ENCODE results near the gene RMDN2.

Gene RMDN2

DNA sequence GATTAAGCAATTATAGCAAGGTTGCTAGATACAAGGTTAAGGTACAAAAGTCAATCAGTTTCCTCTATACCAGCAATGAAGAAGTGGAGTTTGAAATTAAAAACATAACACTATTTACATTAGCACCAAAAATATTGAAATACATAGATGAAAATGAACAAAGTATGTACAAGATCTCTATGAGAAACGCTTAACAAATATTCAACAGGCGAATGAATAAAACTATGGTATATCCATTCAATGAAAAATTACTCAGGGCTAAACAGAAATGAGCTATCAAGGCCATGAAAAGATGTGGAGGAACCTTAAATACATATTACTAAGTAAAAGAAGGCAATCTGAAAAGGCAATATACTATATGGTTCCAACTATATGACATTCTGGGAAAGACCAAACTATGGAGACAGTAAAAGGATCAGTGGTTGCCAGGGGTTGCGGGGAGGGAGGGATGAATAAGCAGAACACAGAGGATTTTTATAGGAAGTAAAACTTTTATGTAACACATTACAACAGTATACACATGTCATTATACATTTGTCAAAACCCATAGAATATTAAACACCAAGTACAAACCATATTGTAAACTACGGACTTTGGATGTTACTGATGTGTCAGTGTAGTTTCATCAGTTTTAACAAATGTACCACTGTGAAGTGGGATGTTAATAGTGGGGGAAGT, 62.1 kb downstream of the RMDN2 start:
- H3K9me3 ChIP-seq (ENCODE audit: control insufficient read depth, insufficient read depth, low read depth, low read length), result no peaks in the 10 kb centered on the region
- no peak for TF ChIP-seq ZNF19 (tag by site-specific recombination; IDR thresholded peaks at IDR 0.05; ENCODE audit: low read depth)
- TF ChIP-seq, protein P1, sequence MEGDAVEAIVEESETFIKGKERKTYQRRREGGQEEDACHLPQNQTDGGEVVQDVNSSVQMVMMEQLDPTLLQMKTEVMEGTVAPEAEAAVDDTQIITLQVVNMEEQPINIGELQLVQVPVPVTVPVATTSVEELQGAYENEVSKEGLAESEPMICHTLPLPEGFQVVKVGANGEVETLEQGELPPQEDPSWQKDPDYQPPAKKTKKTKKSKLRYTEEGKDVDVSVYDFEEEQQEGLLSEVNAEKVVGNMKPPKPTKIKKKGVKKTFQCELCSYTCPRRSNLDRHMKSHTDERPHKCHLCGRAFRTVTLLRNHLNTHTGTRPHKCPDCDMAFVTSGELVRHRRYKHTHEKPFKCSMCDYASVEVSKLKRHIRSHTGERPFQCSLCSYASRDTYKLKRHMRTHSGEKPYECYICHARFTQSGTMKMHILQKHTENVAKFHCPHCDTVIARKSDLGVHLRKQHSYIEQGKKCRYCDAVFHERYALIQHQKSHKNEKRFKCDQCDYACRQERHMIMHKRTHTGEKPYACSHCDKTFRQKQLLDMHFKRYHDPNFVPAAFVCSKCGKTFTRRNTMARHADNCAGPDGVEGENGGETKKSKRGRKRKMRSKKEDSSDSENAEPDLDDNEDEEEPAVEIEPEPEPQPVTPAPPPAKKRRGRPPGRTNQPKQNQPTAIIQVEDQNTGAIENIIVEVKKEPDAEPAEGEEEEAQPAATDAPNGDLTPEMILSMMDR (tag by site-specific recombination; IDR thresholded peaks at IDR 0.05), result no peak
- TF ChIP-seq, protein P2, sequence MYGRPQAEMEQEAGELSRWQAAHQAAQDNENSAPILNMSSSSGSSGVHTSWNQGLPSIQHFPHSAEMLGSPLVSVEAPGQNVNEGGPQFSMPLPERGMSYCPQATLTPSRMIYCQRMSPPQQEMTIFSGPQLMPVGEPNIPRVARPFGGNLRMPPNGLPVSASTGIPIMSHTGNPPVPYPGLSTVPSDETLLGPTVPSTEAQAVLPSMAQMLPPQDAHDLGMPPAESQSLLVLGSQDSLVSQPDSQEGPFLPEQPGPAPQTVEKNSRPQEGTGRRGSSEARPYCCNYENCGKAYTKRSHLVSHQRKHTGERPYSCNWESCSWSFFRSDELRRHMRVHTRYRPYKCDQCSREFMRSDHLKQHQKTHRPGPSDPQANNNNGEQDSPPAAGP (tag by site-specific recombination; IDR thresholded peaks at IDR 0.05), result no peak
- no peak for TF ChIP-seq GLIS2 (tag by site-specific recombination; IDR thresholded peaks at IDR 0.05)
- TF ChIP-seq ZNF776 (tag by site-specific recombination; IDR thresholded peaks at IDR 0.05; ENCODE audit: borderline replicate concordance), result no peak
- TF ChIP-seq, protein P3, sequence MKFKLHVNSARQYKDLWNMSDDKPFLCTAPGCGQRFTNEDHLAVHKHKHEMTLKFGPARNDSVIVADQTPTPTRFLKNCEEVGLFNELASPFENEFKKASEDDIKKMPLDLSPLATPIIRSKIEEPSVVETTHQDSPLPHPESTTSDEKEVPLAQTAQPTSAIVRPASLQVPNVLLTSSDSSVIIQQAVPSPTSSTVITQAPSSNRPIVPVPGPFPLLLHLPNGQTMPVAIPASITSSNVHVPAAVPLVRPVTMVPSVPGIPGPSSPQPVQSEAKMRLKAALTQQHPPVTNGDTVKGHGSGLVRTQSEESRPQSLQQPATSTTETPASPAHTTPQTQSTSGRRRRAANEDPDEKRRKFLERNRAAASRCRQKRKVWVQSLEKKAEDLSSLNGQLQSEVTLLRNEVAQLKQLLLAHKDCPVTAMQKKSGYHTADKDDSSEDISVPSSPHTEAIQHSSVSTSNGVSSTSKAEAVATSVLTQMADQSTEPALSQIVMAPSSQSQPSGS (tag by site-specific recombination; IDR thresholded peaks at IDR 0.05; ENCODE audit: low read depth), result no peak
- no peak for TF ChIP-seq PRDM1 (tag by site-specific recombination; IDR thresholded peaks at IDR 0.05)
- TF ChIP-seq ZNF223 (tag by site-specific recombination; IDR thresholded peaks at IDR 0.05), result no peak
- no peak overlapping the region for H3K27ac ChIP-seq (ENCODE audit: extremely low read depth, low read depth, low read length)
- H3K4me1 ChIP-seq (ENCODE audit: control insufficient read depth, insufficient read depth, low read length), result no peaks in the 10 kb centered on the region
- POLR2A ChIA-PET, result no interaction called here
- H3K36me3 ChIP-seq (ENCODE audit: control insufficient read depth in 2 of 2, insufficient read depth in 1 of 2, low read length in 2 of 2), result no peaks in the 10 kb centered on the region; a peak in 1 of 3 replicates
- no peak overlapping the region for H3K4me3 ChIP-seq (ENCODE audit: low read depth, low read length)
- CTCF ChIA-PET, result interaction anchor here (0.6 to 1.0 kb wide), 2 partner anchors 127 to 397 kb away, joined by 3 read pairs; no protein-coding TSS in a partner anchor

DNA sequence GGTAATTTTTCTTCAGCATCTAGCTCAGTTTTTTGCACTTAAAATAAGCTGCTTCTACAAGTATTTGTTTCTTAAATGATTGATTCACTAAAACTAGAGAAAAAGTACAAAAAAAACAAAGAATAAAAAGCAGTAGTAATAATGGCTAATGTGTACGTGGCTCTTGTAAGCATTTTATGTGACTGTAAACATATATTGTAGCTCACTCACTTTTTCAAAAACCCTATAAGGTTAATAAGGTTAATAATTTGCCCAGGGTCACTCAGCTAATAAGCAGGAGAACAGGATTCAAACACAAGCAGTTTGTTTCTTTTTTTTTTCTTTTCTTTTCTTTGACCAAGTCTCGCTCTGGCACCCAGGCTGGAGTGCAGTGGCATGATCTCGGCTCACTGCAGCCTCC, 67.5 kb downstream of the RMDN2 start:
- CTCF ChIA-PET, result interaction anchor here (0.7 to 1.6 kb wide), 4 partner anchors 10 to 282 kb away, joined by 3 to 4 read pairs (median 4); no protein-coding TSS in a partner anchor
- no peak overlapping the region for H3K4me3 ChIP-seq (ENCODE audit: low read depth, low read length)
- no peaks in the 10 kb centered on the region; a peak in 1 of 3 replicates for H3K36me3 ChIP-seq (ENCODE audit: control insufficient read depth in 2 of 2, insufficient read depth in 1 of 2, low read length in 2 of 2)
- H3K9me3 ChIP-seq (ENCODE audit: control insufficient read depth, insufficient read depth, low read depth, low read length), result no peaks in the 10 kb centered on the region
- TF ChIP-seq ZSCAN23 (tag by site-specific recombination; IDR thresholded peaks at IDR 0.05) (no peak), ZNF792 (tag by site-specific recombination; IDR thresholded peaks at IDR 0.05) (no peak), ZNF302 (tag by site-specific recombination; IDR thresholded peaks at IDR 0.05; ENCODE audit: low read depth) (no peak)
- TF ChIP-seq, protein P4, sequence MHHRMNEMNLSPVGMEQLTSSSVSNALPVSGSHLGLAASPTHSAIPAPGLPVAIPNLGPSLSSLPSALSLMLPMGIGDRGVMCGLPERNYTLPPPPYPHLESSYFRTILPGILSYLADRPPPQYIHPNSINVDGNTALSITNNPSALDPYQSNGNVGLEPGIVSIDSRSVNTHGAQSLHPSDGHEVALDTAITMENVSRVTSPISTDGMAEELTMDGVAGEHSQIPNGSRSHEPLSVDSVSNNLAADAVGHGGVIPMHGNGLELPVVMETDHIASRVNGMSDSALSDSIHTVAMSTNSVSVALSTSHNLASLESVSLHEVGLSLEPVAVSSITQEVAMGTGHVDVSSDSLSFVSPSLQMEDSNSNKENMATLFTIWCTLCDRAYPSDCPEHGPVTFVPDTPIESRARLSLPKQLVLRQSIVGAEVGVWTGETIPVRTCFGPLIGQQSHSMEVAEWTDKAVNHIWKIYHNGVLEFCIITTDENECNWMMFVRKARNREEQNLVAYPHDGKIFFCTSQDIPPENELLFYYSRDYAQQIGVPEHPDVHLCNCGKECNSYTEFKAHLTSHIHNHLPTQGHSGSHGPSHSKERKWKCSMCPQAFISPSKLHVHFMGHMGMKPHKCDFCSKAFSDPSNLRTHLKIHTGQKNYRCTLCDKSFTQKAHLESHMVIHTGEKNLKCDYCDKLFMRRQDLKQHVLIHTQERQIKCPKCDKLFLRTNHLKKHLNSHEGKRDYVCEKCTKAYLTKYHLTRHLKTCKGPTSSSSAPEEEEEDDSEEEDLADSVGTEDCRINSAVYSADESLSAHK (tag by site-specific recombination; IDR thresholded peaks at IDR 0.05), result no peak
- H3K4me1 ChIP-seq (ENCODE audit: control insufficient read depth, insufficient read depth, low read length), result no peaks in the 10 kb centered on the region
- no peak overlapping the region for H3K27ac ChIP-seq (ENCODE audit: extremely low read depth, low read depth, low read length)
- POLR2A ChIA-PET, result no interaction called here

DNA sequence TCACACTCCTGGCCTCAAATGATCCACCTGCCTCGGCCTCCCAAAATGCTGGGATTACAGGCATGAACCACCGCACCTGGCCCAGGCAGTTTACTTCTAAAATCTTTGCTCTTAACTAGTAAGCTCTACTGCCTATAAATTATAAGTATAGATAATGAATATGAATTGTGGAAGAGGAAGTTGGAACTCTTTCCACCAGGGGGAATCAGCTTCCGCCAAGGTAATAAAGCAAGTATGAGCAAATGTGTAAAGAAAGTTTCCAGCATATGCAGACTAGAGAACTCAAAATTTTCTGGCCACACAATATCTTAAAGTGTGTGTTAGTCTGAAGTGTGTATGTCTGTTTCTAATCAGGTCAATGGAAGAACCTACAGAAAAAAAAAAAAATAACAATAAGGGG, 68.1 kb downstream of the RMDN2 start:
- no peak overlapping the region for H3K27ac ChIP-seq (ENCODE audit: extremely low read depth, low read depth, low read length)
- H3K4me1 ChIP-seq (ENCODE audit: control insufficient read depth, insufficient read depth, low read length), result no peaks in the 10 kb centered on the region
- no peak overlapping the region for H3K4me3 ChIP-seq (ENCODE audit: low read depth, low read length)
- ChIA-PET POLR2A (interaction anchor here (0.6 kb wide), 1 partner anchor 9 kb away, joined by 3 read pairs; no protein-coding TSS in a partner anchor), CTCF (interaction anchor here (0.7 to 1.6 kb wide), 5 partner anchors 11 to 282 kb away, joined by 3 to 4 read pairs (median 4); no protein-coding TSS in a partner anchor)
- H3K36me3 ChIP-seq (ENCODE audit: control insufficient read depth in 2 of 2, insufficient read depth in 1 of 2, low read length in 2 of 2), result no peaks in the 10 kb centered on the region; a peak in 1 of 3 replicates
- H3K9me3 ChIP-seq (ENCODE audit: control insufficient read depth, insufficient read depth, low read depth, low read length), result no peaks in the 10 kb centered on the region
- TF ChIP-seq, protein P1 (tag by site-specific recombination; IDR thresholded peaks at IDR 0.05), result no peak
- TF ChIP-seq KLF7 (tag by site-specific recombination; IDR thresholded peaks at IDR 0.05; ENCODE audit: borderline replicate concordance), result no peak
- TF ChIP-seq, protein P5, sequence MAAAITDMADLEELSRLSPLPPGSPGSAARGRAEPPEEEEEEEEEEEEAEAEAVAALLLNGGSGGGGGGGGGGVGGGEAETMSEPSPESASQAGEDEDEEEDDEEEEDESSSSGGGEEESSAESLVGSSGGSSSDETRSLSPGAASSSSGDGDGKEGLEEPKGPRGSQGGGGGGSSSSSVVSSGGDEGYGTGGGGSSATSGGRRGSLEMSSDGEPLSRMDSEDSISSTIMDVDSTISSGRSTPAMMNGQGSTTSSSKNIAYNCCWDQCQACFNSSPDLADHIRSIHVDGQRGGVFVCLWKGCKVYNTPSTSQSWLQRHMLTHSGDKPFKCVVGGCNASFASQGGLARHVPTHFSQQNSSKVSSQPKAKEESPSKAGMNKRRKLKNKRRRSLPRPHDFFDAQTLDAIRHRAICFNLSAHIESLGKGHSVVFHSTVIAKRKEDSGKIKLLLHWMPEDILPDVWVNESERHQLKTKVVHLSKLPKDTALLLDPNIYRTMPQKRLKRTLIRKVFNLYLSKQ (tag by site-specific recombination; IDR thresholded peaks at IDR 0.05; ENCODE audit: borderline replicate concordance), result no peak
- TF ChIP-seq ZNF529 (tag by site-specific recombination; IDR thresholded peaks at IDR 0.05; ENCODE audit: insufficient replicate concordance), result no peak
- TF ChIP-seq ZNF76 (tag by site-specific recombination; IDR thresholded peaks at IDR 0.05; ENCODE audit: borderline replicate concordance, low read depth), result no peak
- TF ChIP-seq ZBTB20 (tag by site-specific recombination; IDR thresholded peaks at IDR 0.05), result no peak

Data from HEK293 (cell line).